LNCaP clone FGC (cell line): Measurements from ENCODE around the gene CP.
"Not testable (repeated sequence)": the region's sequence is repeated elsewhere in the genome, so short reads cannot be mapped to it uniquely, and the experiment has no call there.

Experiments
- DNase-seq: peaks from one replicate; pipeline ENCODE4 v3.0.0-alpha.2; 2011; ENCODE audit warnings: low read depth
- H3K4me3 ChIP-seq: 2 replicates; pipeline ENCODE4 v1.5.1; 2011; ENCODE audit warnings: mild to moderate bottlenecking, low read depth, low read length, control low read depth
- TF ChIP-seq, protein P1 (sequence below): IDR thresholded peaks from 2 replicates; pipeline ENCODE4 v1.5.1; 2012; ENCODE audit warnings: mild to moderate bottlenecking; ENCODE audit not compliant: control insufficient read depth, insufficient read depth; ENCODE audit errors: extremely low read depth

CP gene

GRCh38 chr3:149227591-149228268 lies 6.1 kb upstream of the CP start:
- TF ChIP-seq, protein P1, sequence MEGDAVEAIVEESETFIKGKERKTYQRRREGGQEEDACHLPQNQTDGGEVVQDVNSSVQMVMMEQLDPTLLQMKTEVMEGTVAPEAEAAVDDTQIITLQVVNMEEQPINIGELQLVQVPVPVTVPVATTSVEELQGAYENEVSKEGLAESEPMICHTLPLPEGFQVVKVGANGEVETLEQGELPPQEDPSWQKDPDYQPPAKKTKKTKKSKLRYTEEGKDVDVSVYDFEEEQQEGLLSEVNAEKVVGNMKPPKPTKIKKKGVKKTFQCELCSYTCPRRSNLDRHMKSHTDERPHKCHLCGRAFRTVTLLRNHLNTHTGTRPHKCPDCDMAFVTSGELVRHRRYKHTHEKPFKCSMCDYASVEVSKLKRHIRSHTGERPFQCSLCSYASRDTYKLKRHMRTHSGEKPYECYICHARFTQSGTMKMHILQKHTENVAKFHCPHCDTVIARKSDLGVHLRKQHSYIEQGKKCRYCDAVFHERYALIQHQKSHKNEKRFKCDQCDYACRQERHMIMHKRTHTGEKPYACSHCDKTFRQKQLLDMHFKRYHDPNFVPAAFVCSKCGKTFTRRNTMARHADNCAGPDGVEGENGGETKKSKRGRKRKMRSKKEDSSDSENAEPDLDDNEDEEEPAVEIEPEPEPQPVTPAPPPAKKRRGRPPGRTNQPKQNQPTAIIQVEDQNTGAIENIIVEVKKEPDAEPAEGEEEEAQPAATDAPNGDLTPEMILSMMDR: no peak
- DNase-seq: no peak

DNA sequence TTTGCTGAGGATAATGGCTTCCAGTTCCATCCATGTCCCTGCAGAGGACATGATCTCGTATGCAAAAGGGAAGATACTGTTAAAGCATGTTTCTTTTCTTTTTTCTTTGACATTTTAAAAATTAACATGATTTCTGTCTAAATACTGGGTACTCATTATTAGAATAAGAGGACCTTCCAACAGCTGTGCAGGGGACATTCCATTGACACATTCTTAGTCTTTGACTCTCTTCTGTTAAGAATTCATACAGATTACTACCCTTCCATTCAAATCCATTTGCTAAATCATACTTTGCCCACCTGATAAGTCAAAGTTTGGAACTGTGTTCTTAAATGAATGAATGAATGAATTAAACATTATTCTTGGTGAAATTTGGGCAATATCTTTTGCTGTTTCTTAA lies 5.1 kb upstream of the CP start:
- no peak for DNase-seq

More at GRCh38 chr3:149227591-149228268, 6.1 kb upstream of the CP start:
- no peak overlapping the region for H3K4me3 ChIP-seq

DNA sequence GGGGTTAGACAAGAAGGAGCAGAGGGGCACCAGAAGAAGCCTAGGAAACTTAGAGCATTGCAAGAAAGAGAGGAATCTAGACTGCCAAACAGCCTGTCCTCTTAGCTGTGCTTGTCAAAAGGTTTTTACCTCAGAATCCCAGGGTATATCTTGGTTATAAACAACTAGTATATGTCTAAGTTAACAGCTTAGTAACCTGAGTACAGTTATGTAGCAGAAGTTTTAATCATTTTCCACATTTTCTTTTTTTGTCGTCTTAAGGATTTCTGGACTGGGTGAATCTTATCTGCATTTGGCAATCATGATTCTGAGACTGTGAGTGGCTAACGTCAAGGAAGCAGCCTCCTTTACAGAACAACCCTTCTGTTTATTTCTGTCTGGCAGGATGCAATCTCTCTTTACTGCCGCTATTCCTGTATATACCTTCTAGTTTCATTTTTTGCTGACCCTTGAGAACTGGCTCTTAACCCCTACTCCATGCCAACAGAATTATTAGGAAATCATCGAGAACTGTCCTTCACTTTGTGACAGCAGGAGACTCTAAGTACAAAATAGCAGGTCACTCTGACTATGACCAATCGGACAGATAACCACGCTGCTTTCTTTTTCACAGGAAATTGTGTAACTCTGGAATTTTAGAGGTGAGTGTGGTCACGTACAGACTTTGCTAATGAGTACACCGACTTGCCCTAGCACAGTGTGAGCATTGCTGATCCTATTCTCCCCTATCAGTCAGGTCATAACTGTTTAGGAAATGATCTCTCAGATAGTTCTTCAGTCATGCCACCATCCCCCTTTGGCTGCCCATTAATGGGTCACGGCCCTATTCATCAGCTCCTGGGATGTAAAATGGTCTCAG lies 3.3 kb upstream of the CP start:
- H3K4me3 ChIP-seq: peak overlapping the region; percentile 36
- TF ChIP-seq, protein P1: no peak
- DNase-seq: no peak

More for the DNA sequence above, 5.1 kb upstream of the CP start:
- TF ChIP-seq, protein P1: no peak
- no peak overlapping the region for H3K4me3 ChIP-seq

- TF ChIP-seq, protein P1: no peak
- DNase-seq: no peak
- H3K4me3 ChIP-seq: no peak overlapping the region
These were observed 1.8 kb upstream of the CP start for GRCh38 chr3:149223461-149223820.

GRCh38 chr3:149219380-149220121 lies 2.1 kb downstream of the CP start:
- DNase-seq, H3K4me3 ChIP-seq: not testable (repeated sequence)

DNA sequence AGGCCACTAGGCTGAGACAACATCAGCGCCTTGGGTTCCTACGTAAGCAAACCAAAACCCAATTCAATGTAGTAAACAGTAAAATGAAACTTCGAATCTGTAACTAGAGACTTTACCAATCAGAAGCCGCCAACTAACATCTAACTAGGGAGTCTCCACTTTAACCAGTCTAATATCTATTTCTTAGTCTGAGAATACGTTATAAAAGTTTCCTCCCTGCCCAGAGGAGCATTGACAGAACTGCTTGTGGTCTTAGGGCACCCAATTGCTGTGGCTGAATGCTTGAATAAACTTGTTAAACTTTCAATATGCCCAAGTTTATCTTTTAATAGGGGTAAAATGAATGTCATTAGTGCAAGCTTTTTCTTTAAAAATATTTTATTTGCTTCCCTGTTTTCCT lies 4.3 kb downstream of the CP start:
- TF ChIP-seq, protein P1: no peak
- no peak for DNase-seq
- no peak overlapping the region for H3K4me3 ChIP-seq
